ENCODE data around the gene ASCC1. TPM values are rescaled to one million over a fixed set of nuclear protein-coding genes. Genes with fewer than 3 reads are reported as not detected.

Gene ASCC1
- total and polyA plus RNA-seq, 2 of the 4 experiments (the other 2 are of a cell fraction) = 15.9 to 21.0 TPM

DNA sequence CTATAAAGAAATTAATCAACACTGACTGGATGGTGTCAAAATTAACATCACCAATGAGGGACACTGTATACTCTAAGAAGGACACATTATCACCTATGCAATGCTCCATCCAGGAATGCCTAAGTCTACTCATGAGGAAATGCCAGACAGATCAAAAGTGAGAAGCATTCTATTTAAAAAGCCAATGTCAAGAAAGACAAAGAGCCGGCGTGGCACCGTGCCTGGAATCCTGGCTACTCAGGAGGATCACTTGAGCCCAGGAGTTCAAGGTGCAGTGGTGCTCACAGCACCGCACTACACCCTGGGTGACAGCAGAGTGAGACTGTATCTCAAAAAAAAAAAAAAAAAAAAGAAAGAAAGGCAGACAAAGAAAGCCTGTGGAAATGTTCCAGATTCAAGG lies 45.8 kb downstream of the ASCC1 start:
- H3K36me3 ChIP-seq (ENCODE audit: control insufficient read depth, insufficient read depth, low read length) = no peaks in the 10 kb centered on the region
- H3K27ac ChIP-seq (ENCODE audit: insufficient read depth, low read length) = no peak overlapping the region
- H3K9me1 ChIP-seq (ENCODE audit: insufficient read depth, low read length) = peaks cover 3% of the 10 kb centered on the region
- no peak overlapping the region for H4K5ac ChIP-seq (ENCODE audit: low read depth, low read length)
- 0 out of 2 replicates have a peak overlapping the region, but pooled peaks have one; percentile 7 for H2AK5ac ChIP-seq (ENCODE audit: low read depth, low read length)
- H3K56ac ChIP-seq (ENCODE audit: extremely low read depth, insufficient read depth, low read length) = no peak overlapping the region
- dilution Hi-C loops (cut with HindIII; ENCODE audit: low sequenced_read_pairs, unreplicated experiment) (no loop called here), intact Hi-C loops (cut with micrococcal nuclease) (loop anchor here (5.0 kb wide), 1 partner anchor 63 kb away; no protein-coding TSS in a partner anchor), in situ Hi-C loops (cut with MboI; ENCODE audit: low sequenced_read_pairs) (no loop called here)
- no peak overlapping the region for H2BK5ac ChIP-seq (ENCODE audit: low read depth, low read length, poor library complexity, severe bottlenecking)
- WGBS, 2 experiments (ENCODE audit: extremely low coverage in 2 of 2, insufficient read length in 1 of 2) = 95% methylated on average over 3 of the region's 4 CpGs; no CpG with 5 or more reads in 1 of the 2 experiments
- no peak overlapping the region for H3K4me2 ChIP-seq (ENCODE audit: low read depth, low read length)
- no peak overlapping the region for H3K4me3 ChIP-seq (ENCODE audit: insufficient read depth, low read depth, low read length)
- H3K27me3 ChIP-seq (ENCODE audit: control insufficient read depth, insufficient read depth, low read length) = no peaks in the 10 kb centered on the region
- H3K23ac ChIP-seq (ENCODE audit: low read depth, low read length) = no peak overlapping the region
- H4K8ac ChIP-seq (ENCODE audit: low read depth in 2 of 2, low read length in 2 of 2) = no peak overlapping the region
- H2BK15ac ChIP-seq (ENCODE audit: low read depth, low read length) = no peak overlapping the region
- peaks cover 0 to 2% of the 10 kb centered on the region in 2 experiments; a peak in 1 of 4 replicates for H3K79me1 ChIP-seq (ENCODE audit: low read depth in 1 of 2, low read length in 2 of 2)
- H3K9me3 ChIP-seq (ENCODE audit: control insufficient read depth, insufficient read depth, low read length) = no peaks in the 10 kb centered on the region
- BruUV-seq (replicated peaks) = no TSS peak
- peaks cover 6% of the 10 kb centered on the region for H3K4me1 ChIP-seq (ENCODE audit: control insufficient read depth, insufficient read depth, low read length)
- H2BK120ac ChIP-seq (ENCODE audit: low read depth, low read length) = no peak overlapping the region; the same call in 1 of the 2 replicates
- no peak for TF ChIP-seq MXI1 (IDR thresholded peaks at IDR 0.05; ENCODE audit: borderline replicate concordance, low read depth, low read length)
- TF ChIP-seq BHLHE40 (IDR thresholded peaks at IDR 0.05; ENCODE audit: low read depth, low read length) = no peak
- TF ChIP-seq NFE2L2 (IDR thresholded peaks at IDR 0.05; ENCODE audit: low read depth, low read length) = no peak
- no peak for TF ChIP-seq RCOR1 (IDR thresholded peaks at IDR 0.05; ENCODE audit: insufficient replicate concordance, low read length)
- TF ChIP-seq, protein P1, sequence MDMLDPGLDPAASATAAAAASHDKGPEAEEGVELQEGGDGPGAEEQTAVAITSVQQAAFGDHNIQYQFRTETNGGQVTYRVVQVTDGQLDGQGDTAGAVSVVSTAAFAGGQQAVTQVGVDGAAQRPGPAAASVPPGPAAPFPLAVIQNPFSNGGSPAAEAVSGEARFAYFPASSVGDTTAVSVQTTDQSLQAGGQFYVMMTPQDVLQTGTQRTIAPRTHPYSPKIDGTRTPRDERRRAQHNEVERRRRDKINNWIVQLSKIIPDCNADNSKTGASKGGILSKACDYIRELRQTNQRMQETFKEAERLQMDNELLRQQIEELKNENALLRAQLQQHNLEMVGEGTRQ (IDR thresholded peaks at IDR 0.05; ENCODE audit: low read depth, low read length) = no peak
- TF ChIP-seq FOS (IDR thresholded peaks at IDR 0.05; ENCODE audit: low read depth, low read length) = no peak
- TF ChIP-seq CEBPB (IDR thresholded peaks at IDR 0.05; ENCODE audit: low read depth, low read length) = no peak
- no peak for TF ChIP-seq SMC3 (IDR thresholded peaks at IDR 0.05; ENCODE audit: low read depth, low read length)
- no peak for TF ChIP-seq MAFK (IDR thresholded peaks at IDR 0.05; ENCODE audit: low read depth, low read length)
- TF ChIP-seq, protein P2, sequence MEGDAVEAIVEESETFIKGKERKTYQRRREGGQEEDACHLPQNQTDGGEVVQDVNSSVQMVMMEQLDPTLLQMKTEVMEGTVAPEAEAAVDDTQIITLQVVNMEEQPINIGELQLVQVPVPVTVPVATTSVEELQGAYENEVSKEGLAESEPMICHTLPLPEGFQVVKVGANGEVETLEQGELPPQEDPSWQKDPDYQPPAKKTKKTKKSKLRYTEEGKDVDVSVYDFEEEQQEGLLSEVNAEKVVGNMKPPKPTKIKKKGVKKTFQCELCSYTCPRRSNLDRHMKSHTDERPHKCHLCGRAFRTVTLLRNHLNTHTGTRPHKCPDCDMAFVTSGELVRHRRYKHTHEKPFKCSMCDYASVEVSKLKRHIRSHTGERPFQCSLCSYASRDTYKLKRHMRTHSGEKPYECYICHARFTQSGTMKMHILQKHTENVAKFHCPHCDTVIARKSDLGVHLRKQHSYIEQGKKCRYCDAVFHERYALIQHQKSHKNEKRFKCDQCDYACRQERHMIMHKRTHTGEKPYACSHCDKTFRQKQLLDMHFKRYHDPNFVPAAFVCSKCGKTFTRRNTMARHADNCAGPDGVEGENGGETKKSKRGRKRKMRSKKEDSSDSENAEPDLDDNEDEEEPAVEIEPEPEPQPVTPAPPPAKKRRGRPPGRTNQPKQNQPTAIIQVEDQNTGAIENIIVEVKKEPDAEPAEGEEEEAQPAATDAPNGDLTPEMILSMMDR (conservative IDR thresholded peaks at IDR 0.05; ENCODE audit: low read depth, low read length) = no peak
- TF ChIP-seq, protein P3, sequence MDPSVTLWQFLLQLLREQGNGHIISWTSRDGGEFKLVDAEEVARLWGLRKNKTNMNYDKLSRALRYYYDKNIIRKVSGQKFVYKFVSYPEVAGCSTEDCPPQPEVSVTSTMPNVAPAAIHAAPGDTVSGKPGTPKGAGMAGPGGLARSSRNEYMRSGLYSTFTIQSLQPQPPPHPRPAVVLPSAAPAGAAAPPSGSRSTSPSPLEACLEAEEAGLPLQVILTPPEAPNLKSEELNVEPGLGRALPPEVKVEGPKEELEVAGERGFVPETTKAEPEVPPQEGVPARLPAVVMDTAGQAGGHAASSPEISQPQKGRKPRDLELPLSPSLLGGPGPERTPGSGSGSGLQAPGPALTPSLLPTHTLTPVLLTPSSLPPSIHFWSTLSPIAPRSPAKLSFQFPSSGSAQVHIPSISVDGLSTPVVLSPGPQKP (IDR thresholded peaks at IDR 0.05; ENCODE audit: borderline replicate concordance, low read depth, low read length) = no peak
- TF ChIP-seq POLR2A (IDR thresholded peaks at IDR 0.05; ENCODE audit: low read depth, low read length) = no peak
- ATAC-seq (ENCODE audit: low read depth) (no peak), DNase-seq (no peak)
- no peak overlapping the region for H3K4ac ChIP-seq (ENCODE audit: low read depth, low read length)
- H3K14ac ChIP-seq (replicated peaks; ENCODE audit: low read depth, low read length) = no peak overlapping the region
- no peak overlapping the region for H2AK9ac ChIP-seq (replicated peaks; ENCODE audit: low read depth, low read length, poor library complexity)
- no peaks in the 10 kb centered on the region for H4K20me1 ChIP-seq (ENCODE audit: insufficient read depth, low read length)
- ChIA-PET CTCF (no interaction called here), POLR2A (ENCODE audit: unreplicated experiment) (no interaction called here)
- no peak overlapping the region for H3K18ac ChIP-seq (ENCODE audit: low read depth, low read length)
- no peak overlapping the region for H2AFZ ChIP-seq (replicated peaks; ENCODE audit: low read length, poor library complexity)
- H3K9ac ChIP-seq (ENCODE audit: low read depth, low read length) = no peak overlapping the region
- no peak overlapping the region; the same call in 1 of the 2 replicates for H2BK20ac ChIP-seq (ENCODE audit: low read depth, low read length)
- no peak overlapping the region for H4K91ac ChIP-seq (ENCODE audit: insufficient read depth, low read depth, low read length)

All from IMR-90 (cell line).